GM21367 (cell line): ENCODE results near the gene ARHGAP36.

Experiments used
- ATAC-seq: cut with Tn5 transposase; IDR thresholded peaks from one replicate; pipeline ENCODE4 v1.9.1; 2021; ENCODE audit not compliant: unreplicated experiment

The ARHGAP36 gene

DNA sequence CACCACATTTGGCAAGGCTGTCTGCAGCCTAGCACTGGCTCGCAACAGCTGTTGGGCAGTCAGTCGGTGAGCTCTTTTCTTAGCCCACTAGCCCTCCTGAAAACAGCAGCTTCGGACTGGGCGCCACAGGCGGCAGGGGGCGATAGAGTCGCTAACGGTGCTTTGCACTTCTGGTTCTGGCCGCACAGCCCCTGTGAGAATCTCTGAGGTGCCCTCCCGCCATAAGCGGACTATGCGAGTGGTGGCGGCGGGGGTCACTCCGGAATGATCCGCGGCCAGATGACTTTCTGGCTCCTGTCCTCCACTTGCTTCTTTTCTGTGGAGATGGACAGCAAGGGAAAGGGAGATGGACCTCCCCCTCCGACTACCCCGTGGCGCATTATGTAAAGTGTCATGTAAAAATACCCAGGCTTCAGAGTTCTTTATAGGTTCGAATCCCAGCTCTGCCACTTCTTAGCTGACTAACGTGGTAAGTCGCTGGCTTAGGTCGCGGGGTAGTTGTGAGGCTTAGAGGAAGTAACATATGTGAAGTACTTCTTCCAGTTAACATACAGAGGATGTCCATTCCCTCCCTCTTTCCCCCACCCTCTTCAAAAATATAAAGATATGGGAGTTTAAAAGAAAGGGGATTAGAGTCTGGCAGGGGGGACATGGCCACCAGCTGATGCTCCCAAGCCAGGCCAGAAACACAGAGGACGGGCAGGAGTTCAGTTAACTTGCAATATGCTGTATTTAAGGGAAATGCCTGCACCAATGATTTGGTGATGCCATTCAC lies 11.0 kb downstream of the ARHGAP36 start:
- ATAC-seq, result no peak

GRCh38 chrX:131072871-131073571 lies 14.9 kb downstream of the ARHGAP36 start:
- ATAC-seq, result no peak

DNA sequence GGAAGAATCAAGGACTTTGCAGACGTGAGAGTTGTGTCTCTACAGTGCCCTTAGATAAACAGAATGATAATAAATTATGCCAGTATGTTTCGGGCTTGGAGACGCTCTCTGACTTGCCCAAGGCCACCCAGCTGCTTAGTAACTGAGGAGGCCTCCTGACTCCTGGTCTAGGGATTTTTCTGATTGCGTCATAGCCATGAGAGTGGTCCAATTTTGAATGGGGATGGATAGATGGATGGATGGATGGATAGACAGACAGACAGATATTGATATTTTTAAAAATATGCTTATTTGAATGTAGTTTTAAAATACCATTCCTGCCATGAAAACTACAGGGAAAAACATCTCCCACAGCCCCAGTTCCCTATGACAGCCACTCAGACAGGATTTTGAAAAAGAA lies 15.5 kb downstream of the ARHGAP36 start:
- ATAC-seq, result no peak

GRCh38 chrX:131081772-131082740 lies 23.9 kb downstream of the ARHGAP36 start:
- no peak for ATAC-seq

DNA sequence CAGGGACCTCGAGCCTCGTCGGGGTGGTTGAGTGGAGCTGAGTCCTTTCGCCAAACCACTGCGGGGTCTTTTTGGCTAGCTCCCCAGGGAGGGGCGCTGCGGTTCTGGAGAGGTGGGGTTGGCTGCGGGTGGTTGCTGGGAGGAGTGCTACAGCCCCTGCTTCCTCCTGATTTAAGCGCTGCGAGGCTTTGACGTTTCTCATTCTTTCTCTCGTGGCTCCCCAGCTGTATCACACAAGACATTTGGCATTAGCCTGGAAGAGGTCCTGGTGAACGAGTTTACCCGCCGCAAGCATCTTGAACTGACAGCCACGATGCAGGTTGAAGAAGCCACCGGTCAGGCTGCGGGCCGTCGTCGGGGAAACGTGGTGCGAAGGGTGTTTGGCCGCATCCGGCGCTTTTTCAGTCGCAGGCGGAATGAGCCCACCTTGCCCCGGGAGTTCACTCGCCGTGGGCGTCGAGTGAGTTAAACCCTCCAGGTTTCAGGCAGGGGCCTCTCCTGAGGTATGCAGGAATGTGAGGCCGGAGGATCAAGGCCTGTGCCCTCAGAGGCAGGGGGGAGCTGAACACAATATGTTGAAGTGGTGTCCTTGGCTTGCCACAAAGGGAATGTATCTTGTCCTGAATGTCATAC lies 25.5 kb downstream of the ARHGAP36 start:
- no peak for ATAC-seq

DNA sequence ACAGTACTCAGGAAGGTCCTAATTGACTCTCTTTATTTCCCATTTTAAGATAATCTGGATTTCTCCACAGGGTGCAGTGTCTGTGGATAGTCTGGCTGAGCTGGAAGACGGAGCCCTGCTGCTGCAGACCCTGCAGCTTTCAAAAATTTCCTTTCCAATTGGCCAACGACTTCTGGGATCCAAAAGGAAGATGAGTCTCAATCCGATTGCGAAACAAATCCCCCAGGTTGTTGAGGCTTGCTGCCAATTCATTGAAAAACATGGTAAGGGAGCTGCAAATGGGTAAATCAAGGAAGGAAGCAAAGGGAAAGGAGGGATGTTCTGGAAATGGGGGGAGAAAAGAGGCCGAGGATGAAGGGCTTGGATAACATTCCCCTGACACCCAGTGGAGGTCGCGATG lies 26.0 kb downstream of the ARHGAP36 start:
- no peak for ATAC-seq

GRCh38 chrX:131136776-131137175 lies 78.6 kb downstream of the ARHGAP36 start:
- no peak for ATAC-seq

GRCh38 chrX:131139072-131139471 lies 80.9 kb downstream of the ARHGAP36 start:
- ATAC-seq, result no peak
